SK-N-MC (cell line): ENCODE results near the gene NOTCH2.
"Not testable (repeated sequence)": the region's sequence is repeated elsewhere in the genome, so short reads cannot be mapped to it uniquely, and the experiment has no call there.

Experiments used
- EZH2 ChIP-seq: fragments of 200-600 bp; sonication (generic); IDR thresholded peaks from one replicate; pipeline ENCODE4 v1.6.1; 2017; ENCODE audit warnings: antibody characterized with exemption
- FOXP2 ChIP-seq: optimal IDR thresholded peaks from 2 replicates; pipeline ENCODE3; 2011; ENCODE audit warnings: mild to moderate bottlenecking, moderate library complexity; ENCODE audit not compliant: insufficient read depth; ENCODE audit errors: extremely low read length, control extremely low read depth
- POLR2AphosphoS5 ChIP-seq: IDR thresholded peaks from 2 replicates; pipeline ENCODE4 v1.6.1; 2012; ENCODE audit warnings: mild to moderate bottlenecking, low read depth, low read length, borderline replicate concordance

DNA sequence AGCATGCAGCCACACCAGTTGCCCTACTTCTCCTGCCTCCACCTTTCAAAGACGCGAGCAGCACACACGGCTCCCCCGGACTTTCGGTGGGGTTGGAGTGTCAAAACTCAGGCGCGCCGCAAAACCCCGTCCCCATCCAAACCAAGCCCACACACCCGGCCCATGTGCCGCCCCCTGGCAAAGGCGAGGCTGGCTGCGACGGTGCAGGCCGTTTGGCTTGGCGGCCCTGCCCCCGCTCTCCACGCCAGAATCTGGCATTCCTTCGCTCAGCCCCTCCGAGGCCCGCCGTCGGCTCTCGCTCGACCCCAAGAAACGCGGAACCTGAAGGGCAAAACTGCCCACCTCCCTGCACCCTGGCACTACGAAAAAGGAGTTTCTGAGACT lies 787 bp downstream of the NOTCH2 start:
- not testable (repeated sequence) for TF ChIP-seq POLR2AphosphoS5, FOXP2, EZH2
